UCSD-AML1 (cell line): ENCODE data around the gene PSMD12.
"Not testable (repeated sequence)": the region's sequence is repeated elsewhere in the genome, so short reads cannot be mapped to it uniquely, and the experiment has no call there.

Experiments
- DNase-seq: peaks from one replicate; lab custom pipeline; 2025; ENCODE audit not compliant: unreplicated experiment; lab: John Stamatoyannopoulos, UW

The PSMD12 gene

GRCh38 chr17:67315865-67316264 is 50.5 kb downstream of the PSMD12 start:
- DNase-seq, result no peak

- DNase-seq, result no peak
Observed at GRCh38 chr17:67312265-67312664, 54.1 kb downstream of the PSMD12 start.

- no peak for DNase-seq
Observed at GRCh38 chr17:67311575-67311974, 54.8 kb downstream of the PSMD12 start.

GRCh38 chr17:67310406-67310805 is 56.0 kb downstream of the PSMD12 start:
- no peak for DNase-seq

GRCh38 chr17:67305446-67306235 is 60.7 kb downstream of the PSMD12 start:
- DNase-seq, result not testable (repeated sequence)

- no peak for DNase-seq
Observed at GRCh38 chr17:67297454-67297960, 68.9 kb downstream of the PSMD12 start.

GRCh38 chr17:67294451-67295199 is 71.8 kb downstream of the PSMD12 start:
- DNase-seq, result no peak

- peak; percentile 73 for DNase-seq
Observed at GRCh38 chr17:67293251-67294203, 72.8 kb downstream of the PSMD12 start.

GRCh38 chr17:67290711-67291291 is 75.6 kb downstream of the PSMD12 start:
- no peak for DNase-seq

GRCh38 chr17:67290244-67290643 is 76.1 kb downstream of the PSMD12 start:
- DNase-seq, result no peak

- DNase-seq, result peak; percentile 32
Observed at GRCh38 chr17:67289181-67289876, 77.0 kb downstream of the PSMD12 start.
